ENCODE measurements around the gene MYL11. TPM values are rescaled to one million over a fixed set of nuclear protein-coding genes. Genes with fewer than 3 reads are reported as not detected.

Gene MYL11
- total RNA-seq, 1 experiment from 2014 or later = not detected

- TF ChIP-seq POLR2AphosphoS5 (IDR thresholded peaks at IDR 0.05; ENCODE audit: low read depth, low read length) (0 out of 2 replicates have a peak, but pooled peaks have one; percentile 27), ZFX (IDR thresholded peaks at IDR 0.05) (no peak)
- H3K9ac ChIP-seq (ENCODE audit: low read length) = no peak overlapping the region; the same call in 1 of the 2 replicates
- no peaks in the 10 kb centered on the region for H4K20me1 ChIP-seq (ENCODE audit: insufficient read depth)
- ATAC-seq = no peak
- peak overlapping the region in 1 of 2 experiments; percentile 92; a peak in 1 of 4 replicates for H3K4me3 ChIP-seq (replicated peaks in 1 of 2; ENCODE audit: low read depth in 1 of 2, low read length in 2 of 2)
- no peaks in the 10 kb centered on the region for H3K9me2 ChIP-seq (ENCODE audit: insufficient read depth)
- ChIA-PET CTCF (interaction anchor here (0.8 kb wide), 1 partner anchor 14 kb away, joined by 4 read pairs; no protein-coding TSS in a partner anchor), POLR2A (interaction anchor here (2.5 kb wide), 1 partner anchor 13 kb away, joined by 15 read pairs; the partner anchor contains the start of gene TBC1D10B), RAD21 (ENCODE audit: low non-redundant PET in 1 of 2, low total read pairs in 2 of 2, uncharacterized antibody in 2 of 2, unreplicated experiment in 2 of 2) (no interaction called here)
- no peak overlapping the region; the same call in 1 of the 2 replicates for H3K27ac ChIP-seq (ENCODE audit: low read depth, low read length)
- H3K27me3 ChIP-seq (ENCODE audit: insufficient read depth, low read length) = no peaks in the 10 kb centered on the region
- no peak for DNase-seq (ENCODE audit: low read depth, low spot score)
- H3K4me1 ChIP-seq (ENCODE audit: control insufficient read depth in 1 of 2, insufficient read depth in 2 of 2, low read length in 2 of 2) = peaks cover 30 to 44% of the 10 kb centered on the region in 2 experiments
- BruUV-seq (replicated peaks) = no TSS peak
- H3K79me2 ChIP-seq (ENCODE audit: insufficient read depth, low read length) = peaks cover 51% of the 10 kb centered on the region
- peaks cover 13 to 42% of the 10 kb centered on the region in 2 experiments for H3K36me3 ChIP-seq (ENCODE audit: control insufficient read depth in 1 of 2, insufficient read depth in 2 of 2, low read length in 2 of 2)
- peak overlapping the region; percentile 74 for H3K4me2 ChIP-seq (ENCODE audit: low read length)
- no peaks in the 10 kb centered on the region for H3K9me3 ChIP-seq (ENCODE audit: control insufficient read depth in 1 of 2, insufficient read depth in 1 of 2, low read depth in 1 of 2, low read length in 2 of 2)
- intact Hi-C loops (cut with micrococcal nuclease) = no loop called here
- H2AFZ ChIP-seq (ENCODE audit: low read depth, low read length, poor library complexity, severe bottlenecking) = no peak overlapping the region
These were observed 17.4 kb upstream of the MYL11 start for GRCh38 chr16:30357085-30357714.

- CTCF ChIA-PET = no interaction called here
- H2AFZ ChIP-seq (ENCODE audit: low read depth, low read length, poor library complexity, severe bottlenecking) = no peak overlapping the region
- H3K79me2 ChIP-seq (ENCODE audit: insufficient read depth, low read length) = peaks cover 50% of the 10 kb centered on the region
- H3K9me3 ChIP-seq (ENCODE audit: control insufficient read depth in 1 of 2, insufficient read depth in 1 of 2, low read depth in 1 of 2, low read length in 2 of 2) = no peaks in the 10 kb centered on the region
- DNase-seq (ENCODE audit: low read depth, low spot score) (no peak), ATAC-seq (no peak)
- no peaks in the 10 kb centered on the region for H4K20me1 ChIP-seq (ENCODE audit: insufficient read depth)
- RAD21 ChIA-PET (ENCODE audit: low non-redundant PET in 1 of 2, low total read pairs in 2 of 2, uncharacterized antibody in 2 of 2, unreplicated experiment in 2 of 2) = no interaction called here
- peaks cover 12 to 36% of the 10 kb centered on the region in 2 experiments for H3K36me3 ChIP-seq (ENCODE audit: control insufficient read depth in 1 of 2, insufficient read depth in 2 of 2, low read length in 2 of 2)
- no TSS peak for BruUV-seq (replicated peaks)
- H3K4me1 ChIP-seq (ENCODE audit: control insufficient read depth in 1 of 2, insufficient read depth in 2 of 2, low read length in 2 of 2) = peaks cover 23 to 36% of the 10 kb centered on the region in 2 experiments
- no peak overlapping the region; the same call in 1 of the 2 replicates for H3K27ac ChIP-seq (ENCODE audit: low read depth, low read length)
- H3K4me2 ChIP-seq (ENCODE audit: low read length) = no peak overlapping the region
- TF ChIP-seq ATF3 (IDR thresholded peaks at IDR 0.05) (no peak), TCF7L2 (IDR thresholded peaks at IDR 0.05; ENCODE audit: borderline replicate concordance, extremely low read depth, insufficient read depth, insufficient read length) (no peak), POLR2A (IDR thresholded peaks at IDR 0.05; ENCODE audit: borderline replicate concordance, extremely low read depth, insufficient read depth, insufficient read length) (no peak), ELF1 (IDR thresholded peaks at IDR 0.05; ENCODE audit: borderline replicate concordance, low read depth) (no peak)
- no peaks in the 10 kb centered on the region for H3K9me2 ChIP-seq (ENCODE audit: insufficient read depth)
- POLR2A ChIA-PET = no interaction called here
- H3K4me3 ChIP-seq (replicated peaks in 1 of 2; ENCODE audit: low read depth in 1 of 2, low read length in 2 of 2) = no peak overlapping the region
- intact Hi-C loops (cut with micrococcal nuclease) = no loop called here
- H3K9ac ChIP-seq (ENCODE audit: low read length) = no peak overlapping the region; the same call in 1 of the 2 replicates
- no peaks in the 10 kb centered on the region for H3K27me3 ChIP-seq (ENCODE audit: insufficient read depth, low read length)
These were observed 16.7 kb upstream of the MYL11 start for GRCh38 chr16:30357715-30358576.
